GM19239 (cell line): ENCODE measurements around the gene PARP16.

Source experiments
- DNase-seq: peaks from one replicate; pipeline ENCODE4 v3.0.0; 2011; ENCODE audit warnings: low spot score; ENCODE audit not compliant: insufficient read length
- FAIRE-seq: peaks from 2 replicates; lab custom pipeline; 2011; peaks lifted over from hg19 to GRCh38; lab: Jason Lieb, UNC

Gene PARP16

DNA sequence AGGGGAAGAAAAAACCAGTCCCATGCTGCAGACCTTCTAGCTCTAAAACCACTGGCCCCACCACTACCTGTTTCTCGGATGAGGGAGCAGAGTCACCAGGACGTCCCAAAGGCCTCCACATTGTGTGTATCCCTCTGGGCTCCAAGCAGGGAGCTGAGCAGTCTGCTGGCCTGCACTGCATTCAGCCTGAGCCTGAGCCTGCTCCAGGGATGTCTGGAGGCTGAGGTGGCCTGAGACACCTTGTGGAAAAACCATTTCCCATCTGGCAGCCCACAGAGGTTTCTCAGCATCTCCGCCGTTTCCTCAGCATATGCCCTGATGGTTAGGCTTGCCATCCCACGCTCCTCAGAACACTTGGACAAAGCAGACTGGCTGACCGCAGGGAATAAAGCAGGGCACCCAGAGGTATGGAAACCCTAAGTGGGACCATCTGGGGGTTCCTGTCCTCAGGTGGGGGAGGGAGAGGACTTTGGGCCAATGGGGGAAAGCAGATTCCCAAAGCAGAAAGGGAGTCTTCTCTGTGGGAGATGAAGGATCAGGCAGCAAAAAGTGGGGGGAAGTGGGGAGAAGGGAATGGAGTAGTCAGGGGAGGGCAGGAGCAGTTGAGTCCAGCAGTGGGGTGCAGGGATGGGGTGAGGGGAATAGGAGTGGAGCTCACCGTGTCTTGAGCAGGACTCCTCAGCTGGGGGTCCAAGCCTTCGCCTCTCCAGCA lies 75.8 kb downstream of the PARP16 start, which contains the start of gene CILP:
Gene CILP (minus strand): TSS at position 704 of the 712 bp plus-strand sequence. CDS start 1,718 bp downstream, outside the sequence.
- FAIRE-seq, result no peak
- no peak for DNase-seq

DNA sequence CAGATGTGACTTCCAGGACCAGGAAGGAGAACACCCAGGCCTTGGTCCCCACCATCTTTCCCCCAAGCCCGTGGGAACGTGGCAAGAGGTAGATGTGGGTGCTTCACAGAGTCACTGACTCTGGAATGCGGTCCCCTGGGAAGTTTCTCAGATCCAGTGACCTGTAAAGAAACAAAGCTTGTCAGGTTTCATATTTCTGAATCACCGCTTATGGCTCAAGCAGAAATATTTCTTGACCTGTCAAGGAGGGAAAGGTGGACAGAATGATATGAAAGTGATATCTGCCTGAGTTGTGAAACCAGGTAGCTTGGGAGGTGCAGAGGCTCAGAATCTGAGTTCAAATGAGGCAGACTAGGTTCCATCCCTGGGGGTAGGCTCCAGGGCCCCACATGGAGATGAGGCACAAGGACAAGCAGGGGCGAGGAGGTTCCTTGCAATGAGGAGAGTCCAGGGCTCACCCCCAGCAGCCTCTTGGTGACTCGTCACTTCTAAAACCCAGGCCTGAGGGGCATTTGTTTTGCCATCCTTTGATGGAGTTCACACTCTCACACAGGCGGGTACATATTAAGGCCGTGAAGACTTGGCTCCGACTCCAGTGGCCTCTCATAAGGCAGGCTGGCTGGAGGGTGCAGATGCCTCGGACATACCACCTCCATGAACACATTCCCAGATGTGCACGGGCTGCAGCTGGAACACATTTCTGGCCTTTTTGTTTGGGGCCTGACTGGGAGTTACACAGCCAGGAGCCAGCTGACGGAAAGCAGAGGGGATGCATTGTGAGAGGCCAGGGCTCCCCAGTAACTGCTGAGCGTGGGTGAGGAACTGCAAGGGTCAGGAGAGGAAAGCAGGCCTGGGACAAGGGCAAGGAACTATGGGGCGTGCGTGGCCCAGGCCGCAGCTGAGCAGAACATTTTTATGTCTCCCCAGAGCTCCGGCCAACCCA lies 76.7 kb downstream of the PARP16 start:
- DNase-seq (no peak), FAIRE-seq (no peak)

DNA sequence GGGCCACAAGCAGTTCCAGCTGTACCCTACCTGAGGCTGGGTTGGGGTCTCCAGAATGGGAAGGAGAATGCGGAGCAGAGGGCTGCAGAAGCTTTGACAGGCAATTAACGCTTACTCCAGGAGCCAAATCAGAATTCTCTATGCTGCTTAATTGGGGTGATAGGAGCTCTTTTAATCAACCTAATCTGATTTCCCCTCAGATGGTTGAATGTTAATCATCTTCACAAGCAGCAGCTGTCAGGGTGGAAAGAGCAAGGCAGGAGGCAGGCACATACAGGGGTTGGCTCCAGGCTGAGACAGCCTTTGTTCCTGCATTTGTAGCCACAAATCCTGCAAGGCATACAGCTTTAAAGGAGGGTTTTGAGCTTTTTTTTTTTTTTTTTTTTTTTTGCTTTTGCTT lies 78.0 kb downstream of the PARP16 start:
- FAIRE-seq (no peak), DNase-seq (no peak)
